ENCODE results near the gene PIEZO1. TPM values are rescaled to one million over a fixed set of nuclear protein-coding genes. Genes with fewer than 3 reads are reported as not detected.
"Not testable (repeated sequence)": the region's sequence is repeated elsewhere in the genome, so short reads cannot be mapped to it uniquely, and the experiment has no call there.

The PIEZO1 gene
- total and polyA plus RNA-seq, 2 donors (not counting 1 experiment from before 2014, with no cell fraction given) = 108 to 331 TPM

GRCh38 chr16:88772871-88773811, 11.9 kb downstream of the PIEZO1 start:
- H3K4me1 ChIP-seq (ENCODE audit: control insufficient read depth in 2 of 2, insufficient read depth in 2 of 2, low read length in 2 of 2) = peaks cover 35 to 52% of the 10 kb centered on the region in 2 donors
- H3K79me2 ChIP-seq (ENCODE audit: control insufficient read depth, insufficient read depth, low read length) = peaks cover 97% of the 10 kb centered on the region
- ChIA-PET CTCF (interaction anchor here (1.2 to 8.4 kb wide), 2 partner anchors 9 to 394 kb away, joined by 3 to 68 read pairs; partner anchors contain the start of gene PIEZO1), POLR2A (interaction anchor here (0.7 to 1.2 kb wide), 4 partner anchors 19 to 184 kb away, joined by 3 to 6 read pairs (median 4); no protein-coding TSS in a partner anchor)
- no peak overlapping the region for H3K9ac ChIP-seq (ENCODE audit: low read length)
- Mint-ChIP-seq H3K4me1 (peaks cover 36% of the 10 kb centered on the region), H3K9me3 (ENCODE audit: insufficient read depth) (no peaks in the 10 kb centered on the region), H3K27me3 (no peaks in the 10 kb centered on the region), H3K27ac (no peak overlapping the region), H3K4me3 (no peak overlapping the region)
- 56% methylated on average over 24 of the region's 29 CpGs for WGBS (ENCODE audit: insufficient coverage)
- H2AFZ ChIP-seq (ENCODE audit: insufficient read depth, low read depth, low read length, poor library complexity, severe bottlenecking) = no peak overlapping the region
- H3K9me3 ChIP-seq (ENCODE audit: control extremely low read depth in 1 of 3, control insufficient read depth in 2 of 3, insufficient read depth in 1 of 3, low read length in 2 of 3) = no peaks in the 10 kb centered on the region
- DNase-seq (no peak), ATAC-seq (ENCODE audit: low read depth) (no peak)
- H3K4me3 ChIP-seq (ENCODE audit: control extremely low read depth in 1 of 5, extremely low read depth in 1 of 5, insufficient read depth in 1 of 5, low read depth in 2 of 5, low read length in 4 of 5) = no peak overlapping the region
- H4K20me1 ChIP-seq (ENCODE audit: control insufficient read depth, insufficient read depth, low read length, poor library complexity, severe bottlenecking) = peaks cover 94% of the 10 kb centered on the region
- intact Hi-C loops (cut with micrococcal nuclease) = no loop called here
- TF ChIP-seq CTCF (IDR thresholded peaks at IDR 0.05) = no peak
- no peak for TF ChIP-seq EZH2 (IDR thresholded peaks at IDR 0.05; ENCODE audit: borderline replicate concordance, insufficient read depth, low read depth, low read length, poor library complexity, severe bottlenecking)
- peaks cover 0 to 10% of the 10 kb centered on the region in 2 experiments for H3K36me3 ChIP-seq (replicated peaks in 1 of 2; ENCODE audit: control extremely low read depth in 1 of 2, control insufficient read depth in 1 of 2, extremely low read depth in 1 of 2, insufficient read depth in 2 of 2, low read length in 1 of 2)
- no peaks in the 10 kb centered on the region for H3K27me3 ChIP-seq (replicated peaks in 1 of 4; ENCODE audit: control extremely low read depth in 1 of 4, control insufficient read depth in 3 of 4, insufficient read depth in 4 of 4, low read length in 3 of 4)
- H3K4me2 ChIP-seq (replicated peaks; ENCODE audit: low read depth, low read length, poor library complexity, severe bottlenecking) = no peak overlapping the region
- H3K27ac ChIP-seq (ENCODE audit: low read length in 2 of 2) = no peak overlapping the region

- not testable (repeated sequence) for H3K27me3 ChIP-seq (replicated peaks in 1 of 4; ENCODE audit: control extremely low read depth in 1 of 4, control insufficient read depth in 3 of 4, insufficient read depth in 4 of 4, low read length in 3 of 4); DNase-seq; H3K4me3 ChIP-seq (ENCODE audit: control extremely low read depth in 1 of 5, extremely low read depth in 1 of 5, insufficient read depth in 1 of 5, low read depth in 2 of 5, low read length in 4 of 5); H3K27me3 Mint-ChIP-seq; H3K9me3 ChIP-seq (ENCODE audit: control extremely low read depth in 1 of 3, control insufficient read depth in 2 of 3, insufficient read depth in 1 of 3, low read length in 2 of 3); H3K9ac ChIP-seq (ENCODE audit: low read length); H3K9me3 Mint-ChIP-seq (ENCODE audit: insufficient read depth); H2AFZ ChIP-seq (ENCODE audit: insufficient read depth, low read depth, low read length, poor library complexity, severe bottlenecking); H3K36me3 ChIP-seq (replicated peaks in 1 of 2; ENCODE audit: control extremely low read depth in 1 of 2, control insufficient read depth in 1 of 2, extremely low read depth in 1 of 2, insufficient read depth in 2 of 2, low read length in 1 of 2); H3K4me3 Mint-ChIP-seq; ATAC-seq (ENCODE audit: low read depth); H3K27ac Mint-ChIP-seq
- intact Hi-C loops (cut with micrococcal nuclease) = loop anchor here (2.0 kb wide), 1 partner anchor 27 kb away; no protein-coding TSS in a partner anchor
- Histone ChIP-seq H3K27ac (ENCODE audit: low read length in 2 of 2) (peak overlapping the region in 1 of 2 donors; percentile 30), H4K20me1 (ENCODE audit: control insufficient read depth, insufficient read depth, low read length, poor library complexity, severe bottlenecking) (peaks cover 97% of the 10 kb centered on the region), H3K4me1 (ENCODE audit: control insufficient read depth in 2 of 2, insufficient read depth in 2 of 2, low read length in 2 of 2) (peaks cover 42 to 58% of the 10 kb centered on the region in 2 donors), H3K4me2 (replicated peaks; ENCODE audit: low read depth, low read length, poor library complexity, severe bottlenecking) (peak overlapping the region; percentile 74), H3K79me2 (ENCODE audit: control insufficient read depth, insufficient read depth, low read length) (peaks cover 98% of the 10 kb centered on the region)
- ChIA-PET CTCF (interaction anchor here (3.7 to 8.4 kb wide), 2 partner anchors 10 to 34 kb away, joined by 14 to 68 read pairs; partner anchors contain the start of gene PIEZO1), POLR2A (interaction anchor here (1.0 kb wide), 1 partner anchor 12 kb away, joined by 6 read pairs; no protein-coding TSS in a partner anchor)
- peaks cover 42% of the 10 kb centered on the region for H3K4me1 Mint-ChIP-seq
- WGBS (ENCODE audit: insufficient coverage) = 37% methylated on average over 14 of the region's 23 CpGs
These were observed 13.2 kb downstream of the PIEZO1 start for GRCh38 chr16:88771781-88772180.

All from B cell (primary cell).